HG03135 (cell line): ENCODE results near the gene UBE2D4.
A peak's percentile ranks its signal among the peaks of the same experiment; 100 is the strongest.

ENCODE experiments used
- ATAC-seq: cut with Tn5 transposase; IDR thresholded peaks from one replicate; pipeline ENCODE4 v1.9.1; 2021; ENCODE audit warnings: mild to moderate bottlenecking, moderate library complexity; ENCODE audit not compliant: unreplicated experiment

UBE2D4 gene

DNA sequence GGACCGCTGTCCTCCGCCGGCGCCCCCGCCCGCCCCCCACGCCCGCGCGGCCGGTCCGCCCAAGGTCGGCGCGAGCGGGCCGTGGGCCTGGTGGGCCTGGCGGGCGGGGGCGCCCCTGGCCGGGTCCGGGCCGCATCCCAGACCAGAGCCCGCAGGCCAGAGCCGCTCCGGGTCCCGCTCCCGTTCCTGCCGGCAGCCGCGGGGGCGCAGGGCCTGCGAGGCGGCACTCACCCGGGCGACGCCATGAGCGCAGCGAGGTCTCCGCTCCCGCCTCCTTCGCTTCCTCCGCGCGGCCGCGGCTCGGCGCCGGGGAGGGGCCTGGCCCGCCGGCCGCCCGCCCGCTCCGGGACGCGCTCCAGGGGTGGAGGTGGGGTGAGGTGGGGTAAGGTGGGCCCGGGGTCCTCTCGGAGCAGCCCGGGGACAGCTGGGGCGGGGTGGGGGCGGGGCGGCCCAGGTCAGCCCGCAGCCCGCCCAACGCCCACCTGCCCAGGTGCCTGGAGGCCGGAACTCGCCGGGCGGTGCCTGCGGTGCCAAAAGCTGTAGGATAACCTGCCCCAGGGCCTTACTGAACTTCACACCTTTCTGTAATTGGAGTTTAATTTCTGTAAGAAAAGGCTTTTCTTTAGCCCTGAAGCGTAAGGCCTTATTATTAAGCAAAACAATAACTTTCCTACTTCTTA is 19.8 kb upstream of the UBE2D4 start, which contains the start of gene URGCP:
URGCP (minus strand) TSS at position 266 of the 680 bp plus-strand sequence; CDS start at position 245, 21 bp downstream.
- peak; percentile 75 for ATAC-seq

DNA sequence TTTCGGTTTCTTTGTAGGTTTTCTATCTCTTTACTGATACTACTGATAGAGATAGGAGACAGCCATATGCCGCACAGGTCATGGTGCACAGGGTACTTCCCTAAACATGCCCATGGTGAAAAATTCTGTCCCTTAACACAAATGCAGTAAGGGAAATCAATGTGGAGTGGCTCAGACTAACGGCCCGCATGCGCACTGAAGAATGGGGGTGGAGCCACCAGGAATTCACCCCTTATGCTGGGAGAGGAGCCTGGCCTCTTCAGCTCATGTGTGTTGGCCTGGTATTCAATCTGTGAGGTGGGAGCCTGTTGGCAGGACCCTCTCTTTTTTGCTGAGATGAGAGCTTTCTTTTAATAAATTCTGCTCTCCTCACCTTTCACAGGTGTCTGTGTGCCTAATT is 11.4 kb upstream of the UBE2D4 start:
- ATAC-seq: no peak

DNA sequence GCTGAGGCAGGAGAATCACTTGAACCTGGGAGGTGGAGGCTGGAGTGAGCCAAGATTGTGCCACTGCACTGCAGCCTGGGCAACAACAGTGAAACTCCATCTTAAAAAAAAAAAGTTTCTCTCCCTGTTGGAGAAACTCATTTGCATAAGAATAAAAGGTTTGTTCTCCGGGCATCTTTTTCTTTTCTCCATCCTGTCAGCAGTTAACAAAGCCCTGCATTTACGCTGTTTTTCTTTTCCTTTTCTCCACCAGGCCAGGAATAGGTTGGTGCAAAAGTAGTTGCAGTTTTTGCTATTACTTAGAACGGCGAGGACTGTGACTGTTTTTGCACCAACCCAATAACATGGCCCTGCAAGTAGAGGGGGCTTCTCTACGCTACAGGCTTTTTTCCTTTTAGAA is 10.3 kb upstream of the UBE2D4 start:
- no peak for ATAC-seq

DNA sequence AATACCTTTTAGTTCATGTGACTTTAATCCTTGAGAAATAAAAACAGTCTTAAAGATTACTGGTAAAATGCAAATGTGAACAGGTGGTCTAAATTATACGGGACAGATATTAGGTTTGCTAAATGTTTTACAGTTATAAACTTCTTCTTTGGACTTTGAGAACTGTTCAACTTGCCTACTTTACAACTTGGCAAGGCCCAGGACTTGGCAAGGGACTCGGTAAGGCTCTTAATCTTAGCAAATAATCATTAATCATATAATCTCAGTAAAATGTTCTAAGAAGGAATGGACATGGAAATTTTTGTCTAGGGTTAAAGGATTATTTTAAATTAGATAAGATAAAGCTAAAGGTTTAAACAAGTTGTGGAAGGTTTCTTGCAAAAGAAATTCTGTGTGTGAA is 4.8 kb upstream of the UBE2D4 start:
- ATAC-seq: no peak

DNA sequence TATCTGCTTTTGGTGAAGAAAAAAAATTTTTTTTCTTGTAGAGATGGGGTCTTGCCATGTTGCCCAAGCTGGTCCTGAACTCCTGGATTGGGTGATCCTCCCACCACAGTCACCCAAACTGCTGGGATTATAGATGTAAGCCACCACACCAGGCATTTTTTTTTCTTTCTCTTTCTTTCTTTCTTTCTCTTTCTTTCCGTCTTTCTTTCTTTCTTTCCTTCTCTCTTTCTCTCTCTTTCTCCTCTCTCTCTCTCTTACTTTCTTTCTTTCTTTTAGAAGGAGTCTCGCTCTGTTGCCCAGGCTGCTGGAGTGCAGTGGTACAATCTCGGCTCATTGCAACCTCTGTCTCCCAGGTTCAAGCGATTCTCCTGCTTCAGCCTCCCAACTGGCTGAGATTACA is 3.5 kb upstream of the UBE2D4 start:
- no peak for ATAC-seq

DNA sequence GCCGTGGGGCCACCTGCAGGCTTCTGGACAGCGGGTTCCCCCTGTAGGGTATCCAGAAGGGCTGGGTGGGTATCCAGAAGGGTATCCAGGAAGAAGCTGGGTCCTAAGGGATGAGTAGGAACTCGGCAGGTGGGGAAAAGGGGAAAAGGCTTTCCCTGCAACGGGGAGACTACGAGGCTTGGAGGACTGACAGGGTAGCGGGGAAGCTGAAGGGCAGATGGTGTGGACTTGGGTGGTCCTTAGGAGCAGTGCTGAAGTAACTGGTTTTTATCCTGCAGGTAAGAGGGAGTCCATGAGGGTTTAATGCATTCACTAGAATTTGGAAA is 525 bp downstream of the UBE2D4 start:
- peak; percentile 12 for ATAC-seq

DNA sequence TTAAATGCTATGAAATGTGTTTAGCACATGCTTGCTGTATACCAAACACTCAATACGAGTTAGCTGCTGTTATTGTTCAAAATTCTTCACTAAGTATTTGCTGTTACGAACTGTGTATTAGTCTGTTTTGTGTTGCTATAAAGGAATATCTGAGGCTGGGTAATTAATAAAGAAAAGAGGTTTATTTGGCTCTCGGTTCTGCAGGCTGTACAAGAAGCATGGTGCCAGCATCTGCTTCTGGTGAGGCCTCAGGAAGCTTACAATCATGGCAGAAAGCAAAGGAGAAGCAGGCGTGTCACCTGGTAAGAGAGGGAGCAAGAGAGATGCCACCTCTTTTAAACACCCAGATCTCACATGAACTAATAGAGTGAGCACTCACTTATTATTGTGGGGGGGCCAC is 1.6 kb downstream of the UBE2D4 start:
- ATAC-seq: no peak

DNA sequence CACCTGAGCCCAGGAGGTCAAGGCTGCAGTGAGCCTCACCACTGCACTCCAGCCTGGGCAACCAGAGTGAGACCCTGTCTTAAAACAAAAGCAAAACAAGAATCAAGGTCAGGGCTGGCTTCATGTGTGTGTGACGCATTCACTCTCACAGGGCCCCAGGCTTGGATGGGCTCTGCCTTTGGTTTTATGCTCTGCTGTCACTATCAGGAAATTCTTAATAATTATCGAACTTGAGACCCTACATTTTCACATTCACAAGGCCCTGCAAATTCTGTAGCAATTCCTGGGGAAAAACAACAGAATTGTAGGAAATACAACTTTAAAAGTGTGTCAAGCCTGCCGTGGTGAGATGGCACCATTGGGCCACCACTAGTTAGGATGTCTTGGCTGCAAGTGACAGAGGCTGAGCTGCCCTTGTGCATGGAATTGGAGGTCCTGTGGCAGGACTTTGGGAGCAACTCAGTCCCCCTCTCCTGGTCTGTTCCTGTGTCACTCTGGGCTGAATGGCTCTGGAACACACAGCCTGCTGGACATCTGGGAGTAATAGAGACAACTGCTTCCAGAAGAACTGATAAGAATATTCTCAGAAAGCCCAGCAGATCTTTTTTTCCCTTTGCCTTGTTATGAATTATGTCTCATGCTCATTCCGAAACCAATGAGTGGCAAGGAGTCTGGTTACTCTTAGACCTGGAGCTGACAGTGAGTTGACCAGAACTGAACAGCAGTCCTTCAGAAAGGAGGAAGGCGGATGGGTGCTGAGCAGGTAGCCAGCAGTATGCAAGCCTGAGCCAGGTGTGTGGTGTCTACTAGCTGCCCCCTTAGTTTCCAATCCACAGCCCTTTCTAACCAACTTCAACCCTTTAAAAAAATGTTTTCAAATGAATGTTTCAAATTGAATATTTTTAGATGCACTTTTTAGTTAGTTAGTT is 3.6 kb downstream of the UBE2D4 start:
- no peak for ATAC-seq

DNA sequence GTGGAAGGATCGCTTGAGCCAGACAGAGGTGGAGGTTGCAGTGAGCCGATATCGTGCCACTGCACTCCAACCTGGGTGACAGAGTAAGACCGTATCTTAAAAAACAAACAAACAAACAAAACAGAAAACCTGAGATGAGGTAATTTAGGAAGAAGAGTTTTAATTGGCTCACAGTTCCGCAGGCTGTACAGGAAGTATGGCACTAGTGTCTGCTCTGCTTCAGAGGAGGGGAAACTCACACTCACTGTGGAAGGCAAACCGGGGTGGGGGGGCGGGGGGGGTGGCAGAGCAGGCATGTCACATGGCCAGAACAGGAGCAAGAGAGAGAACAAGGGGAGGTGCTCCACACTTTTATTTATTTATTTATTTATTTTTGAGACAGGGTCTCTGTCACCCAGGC is 5.1 kb downstream of the UBE2D4 start:
- no peak for ATAC-seq

DNA sequence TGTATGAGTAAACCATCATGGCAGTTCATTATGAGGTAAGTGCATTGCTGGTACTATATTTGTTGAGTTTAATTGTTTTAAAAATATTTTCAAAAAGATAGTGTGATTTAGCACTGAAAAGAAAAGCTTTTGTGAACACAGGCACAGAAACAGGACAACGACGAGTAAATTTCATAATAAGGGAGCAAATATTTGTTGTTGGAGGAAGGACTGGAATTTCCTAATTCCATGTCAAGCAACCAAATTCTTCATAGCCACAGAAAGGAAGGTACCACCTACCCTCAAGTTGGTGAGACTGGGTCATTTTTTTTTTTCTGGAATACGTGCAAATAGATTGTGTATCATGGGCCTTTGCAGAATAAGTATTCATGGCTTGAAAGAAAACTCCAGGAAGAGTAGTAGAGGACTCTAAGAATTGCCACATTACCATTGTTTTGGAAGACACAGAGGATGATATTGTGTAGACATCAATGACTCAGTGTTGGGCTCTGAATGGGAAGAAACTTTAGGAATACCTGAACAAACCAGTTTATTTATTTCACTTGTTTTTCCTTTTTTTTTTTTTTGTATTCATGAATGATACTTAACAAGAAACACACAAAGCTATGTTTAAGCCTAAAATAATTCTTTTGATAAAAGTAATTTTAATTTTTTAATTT is 7.8 kb downstream of the UBE2D4 start:
- ATAC-seq: no peak

DNA sequence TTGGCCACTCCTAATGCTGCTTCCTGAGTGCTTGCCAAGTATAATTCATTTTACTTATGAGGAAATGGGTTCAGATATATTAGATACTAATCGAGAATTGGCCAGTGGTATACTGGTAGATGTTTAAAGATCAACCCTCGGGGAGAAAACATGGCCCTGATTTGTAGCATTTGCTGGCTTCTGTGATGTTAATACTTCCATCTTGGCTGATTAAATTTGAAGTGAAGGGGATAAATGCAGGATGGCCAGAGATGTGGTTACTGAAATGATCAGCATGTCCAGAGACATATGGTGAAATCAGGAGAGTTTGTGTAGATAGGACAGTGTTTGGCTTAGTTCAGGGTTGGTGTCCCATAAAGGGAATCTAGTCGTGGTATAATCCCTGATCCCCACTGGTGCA is 11.2 kb downstream of the UBE2D4 start:
- ATAC-seq: no peak

DNA sequence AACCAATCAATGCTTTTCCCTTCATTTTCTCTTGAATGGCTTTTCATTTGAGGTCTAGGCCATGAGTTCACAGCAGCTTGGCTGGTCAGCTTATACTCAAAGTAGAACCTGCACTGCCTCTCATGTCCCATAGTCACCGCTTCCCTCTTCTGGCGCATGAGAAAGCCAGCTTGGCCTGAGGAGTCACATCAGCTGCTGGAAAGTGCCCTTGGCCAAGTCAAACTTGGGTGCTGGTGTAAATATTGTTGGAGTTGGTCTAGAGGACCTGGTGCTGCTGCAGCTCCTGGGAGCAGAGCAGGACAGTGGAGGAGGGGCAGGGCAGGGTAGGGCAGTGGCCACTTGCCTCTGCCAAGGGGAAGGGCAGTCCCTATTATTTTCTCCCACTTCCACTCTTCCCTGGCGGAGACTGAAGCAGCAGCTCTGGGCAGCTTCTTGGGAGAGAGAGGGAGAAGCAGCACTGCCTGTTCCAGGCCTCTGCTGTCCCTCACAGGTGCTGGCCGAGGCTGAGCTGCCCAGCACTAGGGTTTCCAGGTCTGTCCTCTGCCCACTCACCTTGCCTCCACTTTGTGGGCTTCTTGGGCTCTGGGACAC is 12.8 kb downstream of the UBE2D4 start:
- ATAC-seq: no peak

DNA sequence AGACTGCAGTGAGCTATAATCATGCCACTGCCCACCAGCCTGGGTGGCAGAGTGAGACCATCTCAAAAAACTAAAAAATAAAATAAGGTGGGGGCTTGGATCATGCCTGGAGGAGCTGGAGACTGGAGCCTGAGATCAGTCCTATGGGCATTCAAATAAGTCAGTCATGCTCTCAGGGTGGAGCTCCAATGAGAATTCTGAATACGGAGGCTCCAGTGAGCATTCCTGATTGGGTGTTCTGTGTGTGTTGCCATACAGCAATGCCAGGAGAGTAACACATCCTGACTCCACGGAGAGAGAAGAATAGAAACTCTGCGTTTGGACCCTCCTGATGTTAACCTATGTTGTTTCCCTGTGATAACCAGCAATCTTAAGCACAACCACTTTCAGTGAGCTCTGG is 16.0 kb downstream of the UBE2D4 start:
- ATAC-seq: no peak

DNA sequence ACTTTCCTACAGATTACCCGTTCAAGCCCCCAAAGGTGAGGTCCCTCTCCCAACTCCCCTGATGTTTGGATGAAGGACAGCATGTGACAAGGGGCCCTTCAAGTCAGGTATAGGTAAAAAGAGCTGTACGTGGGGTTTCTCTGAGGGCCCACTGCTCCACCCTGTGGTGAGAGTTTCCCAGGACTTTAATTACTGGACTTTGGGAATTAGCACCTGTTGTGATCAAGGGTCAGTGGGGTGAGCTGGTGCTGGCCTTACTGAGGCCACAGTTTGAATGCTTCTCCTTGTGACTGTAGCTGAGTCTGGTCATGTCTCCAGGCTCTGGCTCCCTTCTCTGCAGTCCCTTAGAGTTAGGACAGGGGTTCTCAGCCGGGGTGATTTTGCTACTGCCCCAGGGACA is 16.8 kb downstream of the UBE2D4 start:
- no peak for ATAC-seq

DNA sequence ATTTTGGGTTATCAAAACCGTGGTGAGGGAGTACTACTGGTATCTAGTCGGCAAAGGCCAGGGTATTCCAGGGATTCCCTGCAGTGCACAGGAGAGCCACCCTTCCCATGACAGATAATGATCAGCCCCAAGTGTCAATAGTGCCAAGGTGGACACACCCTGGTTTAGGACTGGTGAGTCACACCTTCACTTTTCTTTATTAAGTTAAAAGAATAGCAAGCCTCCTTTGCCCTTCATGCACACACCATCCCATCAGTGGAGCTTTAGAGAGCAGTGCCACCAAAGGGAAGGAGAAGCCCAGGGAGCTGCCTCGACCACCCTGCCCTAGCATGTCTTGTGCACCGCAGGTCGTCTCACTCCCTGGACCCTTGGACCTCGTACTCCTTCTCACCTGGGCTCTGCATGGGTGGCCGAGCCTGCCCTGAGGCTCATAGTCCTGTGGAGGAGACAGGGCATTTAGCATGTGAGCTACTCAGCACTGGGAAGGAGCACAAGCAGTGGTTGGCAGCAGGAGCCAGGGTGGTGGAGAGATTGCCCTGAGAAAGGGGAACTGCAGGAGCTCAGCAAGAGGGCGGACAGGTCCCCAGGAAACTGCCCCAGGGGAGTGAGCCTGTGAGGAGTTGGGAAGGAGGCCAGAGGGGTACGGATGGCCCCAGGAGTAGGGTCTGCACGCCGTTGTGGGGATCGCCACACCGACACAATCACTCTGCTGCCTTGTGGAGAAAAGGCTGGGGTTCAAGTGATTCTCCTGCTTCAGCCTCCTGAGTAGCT is 17.4 kb downstream of the UBE2D4 start:
- ATAC-seq: no peak

DNA sequence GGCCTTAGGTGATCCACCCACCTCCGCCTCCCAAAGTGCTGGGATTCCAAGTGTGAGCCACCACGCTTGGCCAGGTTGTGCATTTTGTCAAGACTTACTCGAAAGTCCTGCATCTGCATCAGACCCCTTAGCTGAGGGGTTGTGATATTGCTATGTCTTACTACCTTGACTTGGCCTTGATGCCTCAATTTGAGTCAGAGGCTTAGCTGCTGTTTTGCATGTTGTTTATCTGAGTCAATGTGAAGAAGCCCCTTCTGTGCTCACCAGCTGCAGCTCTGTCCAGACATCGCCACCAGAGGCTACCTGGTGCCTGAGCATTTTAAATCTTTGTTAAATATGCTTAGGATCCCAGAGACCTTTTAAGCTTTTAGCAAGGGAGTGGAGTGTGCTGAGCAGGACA is 18.1 kb downstream of the UBE2D4 start:
- no peak for ATAC-seq

DNA sequence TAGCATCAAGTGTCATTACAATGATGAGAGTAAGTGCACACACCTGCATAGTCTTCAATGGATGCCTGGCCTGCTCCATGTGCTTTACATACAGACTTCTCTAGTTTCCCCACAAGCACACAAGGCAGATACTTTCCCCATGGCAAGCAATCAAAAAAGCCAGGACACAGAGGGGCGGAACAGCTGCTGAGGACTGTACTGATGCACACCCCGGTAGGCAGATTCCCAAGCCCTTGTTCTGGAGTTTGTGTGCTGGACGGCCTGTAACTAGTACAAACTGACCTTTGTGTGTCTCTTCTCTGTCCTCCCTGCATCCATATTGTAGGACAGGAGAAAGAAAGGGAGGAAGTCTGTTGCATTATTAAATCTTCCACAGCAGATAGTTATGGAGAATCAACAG is 25.8 kb downstream of the UBE2D4 start:
- ATAC-seq: no peak

DNA sequence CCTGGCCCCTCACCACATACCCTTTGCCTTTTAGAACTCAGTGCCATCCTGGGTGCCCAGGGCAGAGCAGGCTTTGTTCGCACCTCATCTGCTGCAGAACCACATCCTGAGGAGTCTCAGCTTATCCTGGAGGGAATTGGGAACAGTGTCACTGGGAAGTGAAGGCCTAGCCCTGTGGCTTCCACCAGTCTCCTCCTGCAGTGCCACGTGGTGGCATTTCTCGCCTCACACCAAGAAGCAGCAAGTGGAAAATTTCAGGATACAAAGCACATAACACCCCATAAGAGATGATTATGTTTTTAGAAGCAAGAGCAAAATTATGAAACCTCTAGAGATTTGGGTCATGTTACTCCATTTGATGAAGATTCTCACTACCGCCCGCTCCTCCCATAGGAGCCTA is 26.8 kb downstream of the UBE2D4 start:
- no peak for ATAC-seq

DNA sequence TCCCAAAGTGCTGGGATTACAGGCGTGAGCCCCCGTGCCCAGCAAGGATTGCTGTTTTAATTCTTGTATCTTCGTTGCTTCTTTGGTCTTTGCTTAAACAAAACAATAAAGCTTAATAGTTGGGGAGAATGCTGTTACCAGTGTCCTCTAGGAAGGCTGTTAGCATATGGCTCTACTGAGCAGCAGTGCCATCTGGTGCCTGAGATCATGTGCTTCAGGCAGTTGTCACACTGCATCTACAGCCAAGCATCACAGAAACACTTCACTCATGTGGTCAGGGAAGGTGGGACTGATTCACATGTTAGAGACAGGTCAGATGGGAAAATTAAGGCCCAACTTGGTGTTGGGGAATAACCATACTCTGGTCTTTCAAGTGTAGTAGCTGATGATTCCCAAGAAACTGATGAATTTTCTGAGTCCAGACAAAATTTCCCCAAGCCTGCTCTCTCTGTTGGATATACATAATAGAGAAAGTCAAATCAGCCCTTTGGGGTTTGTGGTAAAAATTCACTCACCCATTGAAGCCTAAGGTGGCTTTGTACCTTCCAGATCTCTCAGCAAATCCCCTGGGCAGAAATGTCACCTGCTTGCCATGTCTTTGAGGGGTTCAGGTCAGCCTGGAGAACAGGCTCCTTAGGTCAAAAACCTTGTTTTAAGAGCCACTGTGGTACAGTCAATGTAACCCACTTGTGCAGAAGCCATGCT is 28.4 kb downstream of the UBE2D4 start:
- no peak for ATAC-seq

DNA sequence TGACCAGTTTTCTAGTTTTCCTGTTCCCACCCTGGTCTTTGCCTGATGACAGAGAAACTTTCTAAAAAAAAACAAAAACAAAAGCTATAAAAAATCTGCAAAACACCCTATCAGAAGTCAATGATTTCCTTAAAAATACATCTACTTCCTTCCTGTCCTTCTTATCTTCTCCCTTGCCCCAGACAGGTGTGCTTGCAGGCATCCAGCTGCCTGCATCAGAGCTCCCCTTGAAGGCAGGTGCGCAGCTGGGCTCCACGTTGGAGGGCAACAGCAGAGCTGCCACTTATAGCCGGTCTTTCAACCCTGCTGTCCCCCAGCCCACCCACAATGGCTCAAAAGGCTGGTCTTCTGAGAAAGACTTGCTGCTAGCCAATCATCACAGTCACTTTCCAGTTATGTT is 29.8 kb downstream of the UBE2D4 start:
- no peak for ATAC-seq
